ENCODE data around the gene ATG13. TPM values are rescaled to one million over a fixed set of nuclear protein-coding genes. Genes with fewer than 3 reads are reported as not detected.

Gene ATG13
- total RNA-seq, 2 experiments from 2014 or later, result 95.7 to 102 TPM

GRCh38 chr11:46607516-46607915 lies 9.8 kb upstream of the ATG13 start:
- ATAC-seq (ENCODE audit: poor library complexity) (no peak), DNase-seq (no peak)
- Mint-ChIP-seq H3K9me3 (no peaks in the 10 kb centered on the region), H3K4me1 (ENCODE audit: low read depth) (no peaks in the 10 kb centered on the region), H3K27me3 (no peaks in the 10 kb centered on the region), H3K27ac (no peak overlapping the region), H3K36me3 (ENCODE audit: low read depth) (no peaks in the 10 kb centered on the region), H3K4me3 (no peak overlapping the region)
- Histone ChIP-seq H3K27me3 (ENCODE audit: control insufficient read depth in 1 of 2, insufficient read depth in 2 of 2, low read length in 2 of 2) (no peaks in the 10 kb centered on the region), H3K4me3 (ENCODE audit: low read length) (no peak overlapping the region), H3K27ac (ENCODE audit: low read depth in 1 of 2, low read length in 2 of 2) (no peak overlapping the region), H3K4me1 (ENCODE audit: insufficient read depth, low read length) (peaks cover 7% of the 10 kb centered on the region), H3K36me3 (ENCODE audit: insufficient read depth, low read length) (peaks cover 7% of the 10 kb centered on the region), H3K9me3 (ENCODE audit: control insufficient read depth in 1 of 2, insufficient read depth in 1 of 2, low read length in 2 of 2) (no peaks in the 10 kb centered on the region)
- ChIA-PET CTCF (interaction anchor here (1.0 to 1.7 kb wide), 2 partner anchors 10 to 48 kb away, joined by 4 to 5 read pairs; partner anchors contain the start of gene ATG13), POLR2A (interaction anchor here (1.3 to 2.0 kb wide), 2 partner anchors 11 to 14 kb away, joined by 5 to 8 read pairs; partner anchors contain the start of gene AMBRA1)
- TF ChIP-seq CTCF (IDR thresholded peaks at IDR 0.05), result no peak
- intact Hi-C loops (cut with DNase I, micrococcal nuclease), result no loop called here

DNA sequence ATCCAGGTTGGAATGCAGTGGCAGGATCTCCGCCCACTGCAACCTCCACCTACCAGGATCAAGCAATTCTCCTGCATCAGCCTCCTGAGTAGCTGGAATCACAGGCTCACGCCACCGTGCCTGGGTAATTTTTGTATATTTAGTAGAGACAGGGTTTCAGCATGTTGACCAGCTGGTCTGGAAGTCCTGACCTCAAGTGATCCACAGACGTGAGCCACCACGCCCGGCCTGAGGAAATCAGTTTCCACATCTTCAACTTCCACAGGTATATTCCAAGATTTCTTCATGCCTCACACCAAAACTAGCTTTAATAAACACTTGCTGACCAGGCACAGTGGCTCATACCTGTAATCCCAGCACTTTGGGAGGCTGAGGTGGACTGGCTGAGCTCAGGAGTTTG lies 8.0 kb upstream of the ATG13 start:
- POLR2A ChIA-PET, result no interaction called here
- H3K36me3 ChIP-seq (ENCODE audit: insufficient read depth, low read length), result no peaks in the 10 kb centered on the region

DNA sequence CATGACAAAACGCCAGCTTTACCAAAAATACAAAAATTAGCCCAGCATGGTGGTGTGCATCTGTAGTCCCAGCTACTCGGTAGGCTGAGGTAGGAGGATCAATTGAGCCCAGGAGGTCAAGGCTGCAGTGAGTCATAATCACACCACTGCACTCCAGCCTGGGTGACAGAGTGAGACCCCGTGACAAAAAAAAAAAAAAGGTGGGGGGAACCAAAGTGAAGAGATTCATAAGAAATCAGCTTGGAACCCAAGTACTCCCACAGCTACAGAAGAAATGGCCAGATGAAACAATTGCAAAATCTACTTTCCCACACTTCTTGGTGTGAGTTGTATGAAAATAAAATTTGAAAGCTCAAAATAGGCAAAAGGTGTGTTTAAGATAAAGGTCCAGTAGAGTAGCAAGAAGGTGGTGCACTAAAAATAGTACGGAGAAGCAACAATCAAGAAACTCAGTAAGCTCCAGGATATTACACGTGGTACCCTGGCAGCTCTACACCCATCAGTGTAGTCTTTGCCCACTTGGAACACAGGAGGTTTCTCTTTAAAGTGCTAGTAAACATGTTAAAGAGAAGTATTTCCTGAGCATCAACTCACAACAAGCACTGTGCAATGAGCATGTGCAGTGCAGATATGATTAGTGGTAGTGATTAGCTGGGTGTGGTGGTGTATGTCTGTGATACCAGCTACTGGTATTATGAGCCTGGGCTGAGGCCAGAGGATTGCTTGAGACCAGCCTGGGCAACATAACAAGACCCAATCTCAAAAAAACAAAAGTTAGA lies 5.6 kb upstream of the ATG13 start:
- Histone ChIP-seq H3K27me3 (ENCODE audit: control insufficient read depth in 1 of 2, insufficient read depth in 2 of 2, low read length in 2 of 2) (no peaks in the 10 kb centered on the region), H3K9me3 (ENCODE audit: control insufficient read depth in 1 of 2, insufficient read depth in 1 of 2, low read length in 2 of 2) (no peaks in the 10 kb centered on the region), H3K27ac (ENCODE audit: low read depth in 1 of 2, low read length in 2 of 2) (no peak overlapping the region), H3K4me3 (ENCODE audit: low read length) (no peak overlapping the region), H3K36me3 (ENCODE audit: insufficient read depth, low read length) (no peaks in the 10 kb centered on the region), H3K4me1 (ENCODE audit: insufficient read depth, low read length) (peaks cover 21% of the 10 kb centered on the region)
- peak in 1 of 14 experiments; percentile 9 for DNase-seq
- Mint-ChIP-seq H3K9me3 (no peaks in the 10 kb centered on the region), H3K27me3 (no peaks in the 10 kb centered on the region), H3K4me3 (no peak overlapping the region), H3K36me3 (ENCODE audit: low read depth) (peaks cover 4% of the 10 kb centered on the region), H3K27ac (no peak overlapping the region), H3K4me1 (ENCODE audit: low read depth) (peaks cover 10% of the 10 kb centered on the region)
- ChIA-PET CTCF (interaction anchor here (0.6 kb wide), 1 partner anchor 9 kb away, joined by 3 read pairs; no protein-coding TSS in a partner anchor), POLR2A (interaction anchor here (0.8 to 2.0 kb wide), 3 partner anchors 18 to 89 kb away, joined by 3 to 9 read pairs (median 3); partner anchors contain the start of genes AMBRA1, ARHGAP1 and ZNF408)
- ATAC-seq (ENCODE audit: poor library complexity), result no peak
- no peak for TF ChIP-seq CTCF (IDR thresholded peaks at IDR 0.05)
- intact Hi-C loops (cut with DNase I, micrococcal nuclease), result loop anchor here (10.0 kb wide), 3 partner anchors 57 to 767 kb away; partner anchors contain the start of gene CRY2 (in 1 of the 2)

More for the DNA sequence above, 8.0 kb upstream of the ATG13 start:
- Mint-ChIP-seq H3K4me3 (no peak overlapping the region), H3K4me1 (ENCODE audit: low read depth) (no peaks in the 10 kb centered on the region), H3K36me3 (ENCODE audit: low read depth) (no peaks in the 10 kb centered on the region), H3K27ac (no peak overlapping the region), H3K27me3 (no peaks in the 10 kb centered on the region), H3K9me3 (no peaks in the 10 kb centered on the region)
- CTCF ChIA-PET, result no interaction called here
- DNase-seq (no peak), ATAC-seq (ENCODE audit: poor library complexity) (no peak)
- intact Hi-C loops (cut with DNase I, micrococcal nuclease), result no loop called here
- no peaks in the 10 kb centered on the region for H3K9me3 ChIP-seq (ENCODE audit: control insufficient read depth in 1 of 2, insufficient read depth in 1 of 2, low read length in 2 of 2)
- no peak overlapping the region for H3K4me3 ChIP-seq (ENCODE audit: low read length)
- no peaks in the 10 kb centered on the region for H3K27me3 ChIP-seq (ENCODE audit: control insufficient read depth in 1 of 2, insufficient read depth in 2 of 2, low read length in 2 of 2)
- H3K27ac ChIP-seq (ENCODE audit: low read depth in 1 of 2, low read length in 2 of 2), result no peak overlapping the region
- peaks cover 7% of the 10 kb centered on the region for H3K4me1 ChIP-seq (ENCODE audit: insufficient read depth, low read length)
- TF ChIP-seq CTCF (IDR thresholded peaks at IDR 0.05), result no peak

Data from CD4-positive, alpha-beta T cell (primary cell).